ENCODE measurements around the gene TEKT2.

Gene TEKT2

GRCh38 chr1:36088265-36088576 is 4.3 kb downstream of the TEKT2 start:
- no peak for DNase-seq

- DNase-seq, result peak; percentile 88
Measured at GRCh38 chr1:36088577-36089392, 4.9 kb downstream of the TEKT2 start, which contains the start of gene ADPRS. Gene ADPRS, plus strand, starts transcription at chr1:36088892. Its CDS starts 13 bp downstream, at chr1:36088905.

- DNase-seq, result no peak
Measured at GRCh38 chr1:36089393-36090121, 5.7 kb downstream of the TEKT2 start.

GRCh38 chr1:36091141-36091540 is 7.2 kb downstream of the TEKT2 start:
- DNase-seq, result no peak

GRCh38 chr1:36091698-36092097 is 7.8 kb downstream of the TEKT2 start:
- no peak for DNase-seq

- DNase-seq, result no peak
Measured at GRCh38 chr1:36092166-36092797, 8.4 kb downstream of the TEKT2 start.

- no peak for DNase-seq
Measured at GRCh38 chr1:36092798-36093185, 8.9 kb downstream of the TEKT2 start.

- no peak for DNase-seq
Measured at GRCh38 chr1:36093226-36093625, 9.3 kb downstream of the TEKT2 start.

- DNase-seq, result no peak
Measured at GRCh38 chr1:36093929-36094328, 10.0 kb downstream of the TEKT2 start.

- DNase-seq, result no peak
Measured at GRCh38 chr1:36094621-36095061, 10.7 kb downstream of the TEKT2 start.

- DNase-seq, result no peak
Measured at GRCh38 chr1:36095760-36096405, 12.0 kb downstream of the TEKT2 start.

- no peak for DNase-seq
Measured at GRCh38 chr1:36096500-36097432, 12.9 kb downstream of the TEKT2 start.

GRCh38 chr1:36097693-36098585 is 14.0 kb downstream of the TEKT2 start:
- no peak for DNase-seq

- no peak for DNase-seq
Measured at GRCh38 chr1:36098650-36099365, 14.9 kb downstream of the TEKT2 start.

GRCh38 chr1:36099681-36100341 is 15.9 kb downstream of the TEKT2 start:
- DNase-seq, result peak; percentile 57

- no peak for DNase-seq
Measured at GRCh38 chr1:36100376-36100775, 16.5 kb downstream of the TEKT2 start.

- DNase-seq, result no peak
Measured at GRCh38 chr1:36101546-36101945, 17.7 kb downstream of the TEKT2 start.

- no peak for DNase-seq
Measured at GRCh38 chr1:36106269-36106668, 22.4 kb downstream of the TEKT2 start.

- DNase-seq, result no peak
Measured at GRCh38 chr1:36107394-36107793, 23.5 kb downstream of the TEKT2 start.

- DNase-seq, result no peak
Measured at GRCh38 chr1:36108314-36108713, 24.4 kb downstream of the TEKT2 start.

Measured in activated effector memory CD4-positive, alpha-beta T cell treated with Interleukin-2 at 50 U/mL for 16 hours (primary cell).